ENCODE measurements around the gene AGBL1.

AGBL1 gene

DNA sequence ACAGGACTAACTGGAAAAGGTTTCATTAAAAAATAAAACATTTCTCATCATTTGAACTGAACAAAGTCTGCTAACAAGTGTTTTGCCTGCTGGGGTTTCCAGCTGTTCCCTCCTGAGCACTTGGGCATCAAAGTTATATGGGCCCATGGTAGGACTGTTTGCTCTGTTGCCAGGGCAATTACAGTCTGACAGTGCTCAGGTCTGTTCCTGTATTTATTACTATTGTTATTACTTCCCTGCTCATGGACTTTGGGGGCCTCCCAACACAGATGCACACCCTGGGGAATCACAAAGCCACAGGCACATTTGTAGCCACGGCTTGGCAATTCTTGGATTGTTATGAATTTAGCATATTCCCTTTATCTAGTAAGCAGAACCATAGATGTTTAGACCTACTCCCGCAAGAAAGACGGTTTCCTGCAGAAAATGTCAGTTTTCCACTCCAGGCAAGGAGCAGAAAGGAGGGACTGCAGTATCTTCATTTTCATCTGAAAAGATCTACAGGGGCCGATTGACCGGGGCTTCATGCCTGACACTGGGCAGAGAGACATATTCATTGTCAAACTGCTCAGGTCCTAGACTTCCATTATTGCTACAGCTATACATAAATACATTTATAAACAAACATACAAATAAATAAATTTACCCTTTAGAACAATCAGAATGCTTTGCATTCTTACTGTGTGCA lies 580.2 kb downstream of the AGBL1 start:
- no peak for DNase-seq

DNA sequence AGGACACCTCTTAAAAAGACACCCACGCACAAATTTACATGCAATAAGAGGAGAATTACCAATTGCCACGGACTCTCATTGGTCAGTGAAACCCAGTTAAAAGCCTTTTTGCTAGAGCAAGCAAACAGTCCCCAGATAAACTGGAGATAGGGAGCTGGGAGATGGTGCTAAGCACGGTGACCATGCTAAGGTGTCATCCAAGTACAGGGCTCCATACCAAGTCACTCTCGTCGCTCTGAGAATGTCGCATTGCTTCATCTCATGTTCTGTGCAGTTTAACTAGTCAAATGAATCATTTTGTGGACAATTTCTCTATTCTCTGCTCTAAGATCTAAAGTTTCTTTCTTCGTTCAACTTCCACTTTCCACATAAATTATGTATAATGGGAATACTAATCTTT lies 581.9 kb downstream of the AGBL1 start:
- DNase-seq, result no peak

DNA sequence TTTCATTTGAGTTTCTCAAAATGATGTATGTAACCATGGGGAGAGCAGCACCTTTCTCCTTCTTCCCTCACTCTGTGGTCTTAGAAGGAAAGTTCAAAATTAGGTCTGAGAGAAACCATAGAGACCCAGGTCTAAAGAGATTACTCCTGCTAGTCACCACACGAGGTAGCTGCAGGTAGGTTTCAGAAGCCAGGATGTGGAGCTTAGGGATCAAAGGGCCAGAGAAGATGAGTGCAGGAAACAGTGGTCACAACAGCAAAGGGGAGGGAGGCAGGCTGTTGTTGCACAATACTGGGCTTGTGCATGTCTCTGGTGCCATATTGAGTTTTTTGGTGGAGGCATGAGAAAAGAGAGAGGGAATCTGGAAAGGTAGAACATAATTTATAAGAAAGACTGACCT lies 583.6 kb downstream of the AGBL1 start:
- no peak for DNase-seq

DNA sequence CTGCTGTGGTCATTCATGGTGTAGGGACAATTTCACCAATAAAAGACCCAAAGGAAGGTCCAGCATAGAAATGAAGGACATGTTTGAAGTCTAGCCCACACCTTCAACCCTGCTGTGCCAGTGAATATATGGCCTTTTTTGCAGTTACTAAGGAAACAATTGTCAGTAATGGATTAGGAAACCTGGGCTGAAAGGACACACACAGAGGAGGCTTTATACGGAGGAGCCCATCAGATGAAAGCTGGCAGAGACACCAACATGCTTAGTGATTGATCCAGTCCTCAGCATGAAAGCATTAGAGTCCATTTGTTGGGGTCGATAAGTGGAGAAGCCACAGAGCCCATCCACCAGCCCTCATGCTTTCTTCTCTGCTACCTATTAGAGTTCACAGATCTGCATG lies 584.3 kb downstream of the AGBL1 start:
- DNase-seq, result no peak

DNA sequence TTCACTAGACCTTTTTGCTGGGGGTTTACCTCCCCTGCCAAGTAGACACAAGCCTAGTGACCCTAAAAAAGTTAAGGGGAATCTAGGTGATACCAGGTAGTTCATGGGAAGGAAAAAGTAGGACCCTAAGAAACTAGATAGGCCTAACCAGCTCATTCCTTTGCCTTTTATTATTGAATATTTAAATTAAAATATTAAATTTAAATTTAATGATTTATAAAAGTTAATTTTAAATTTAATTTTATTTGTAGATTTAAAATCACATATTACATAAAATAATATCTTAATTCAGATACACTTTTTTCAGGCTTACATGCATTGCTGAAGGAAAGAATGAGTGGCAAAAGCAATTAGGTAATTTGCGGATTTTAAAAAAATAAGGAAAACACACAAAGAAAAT lies 584.9 kb downstream of the AGBL1 start:
- DNase-seq, result no peak

DNA sequence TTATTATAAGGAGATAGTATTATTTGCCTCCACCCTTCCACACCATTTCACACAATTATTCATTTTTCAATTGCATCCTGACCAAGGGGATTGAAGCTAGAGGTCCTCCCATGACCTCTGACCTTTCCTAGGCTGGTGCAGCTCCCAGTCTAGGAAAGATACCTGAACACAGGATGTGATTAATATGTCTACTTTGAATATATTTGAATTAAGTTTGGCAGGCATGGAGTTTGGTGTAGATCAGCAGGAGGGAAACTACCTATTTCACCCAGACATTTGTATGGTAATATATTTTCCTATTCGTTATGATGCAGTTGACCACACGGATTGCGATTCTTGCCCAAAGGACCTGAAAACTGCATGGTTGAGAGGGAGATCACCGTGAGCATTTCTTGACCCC lies 596.3 kb downstream of the AGBL1 start:
- no peak for DNase-seq

DNA sequence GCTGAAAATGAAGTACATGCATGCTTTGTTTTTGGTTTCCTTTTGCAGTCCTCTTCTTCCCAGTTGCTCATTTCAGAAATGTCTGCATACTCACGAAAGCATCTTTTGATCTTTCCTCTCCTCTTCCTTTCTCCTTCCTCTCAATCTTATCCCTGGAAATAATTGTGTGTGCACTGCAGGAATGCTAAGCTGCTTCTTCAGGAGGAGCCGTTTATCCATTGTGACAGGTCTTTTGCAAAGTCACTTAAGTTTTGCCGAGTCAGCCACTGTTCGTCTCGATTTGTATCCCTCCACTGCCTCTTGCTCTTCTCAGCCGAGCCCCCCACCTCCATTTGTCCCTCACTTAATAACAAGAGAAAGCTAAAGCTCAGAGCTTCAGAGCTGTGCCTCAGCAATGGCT lies 597.6 kb downstream of the AGBL1 start:
- no peak for DNase-seq

DNA sequence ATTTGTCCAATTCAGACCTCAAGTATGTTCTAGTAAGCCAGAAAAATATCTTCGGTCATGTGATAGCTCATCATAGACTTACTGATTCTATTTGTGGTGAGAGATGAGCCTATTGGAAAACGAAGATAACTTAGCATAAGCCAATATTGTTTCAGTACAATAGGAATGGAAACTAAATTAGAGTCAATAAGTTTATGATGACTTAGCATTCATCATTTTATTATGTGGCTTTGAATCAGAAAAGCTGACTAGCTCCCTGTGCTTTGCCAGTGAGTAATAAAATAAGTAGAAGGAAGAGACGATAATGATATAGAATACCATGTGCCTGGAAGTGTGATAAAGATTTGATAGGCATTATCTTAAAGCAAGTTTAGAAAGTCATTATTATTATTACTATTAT lies 605.6 kb downstream of the AGBL1 start:
- DNase-seq, result no peak

DNA sequence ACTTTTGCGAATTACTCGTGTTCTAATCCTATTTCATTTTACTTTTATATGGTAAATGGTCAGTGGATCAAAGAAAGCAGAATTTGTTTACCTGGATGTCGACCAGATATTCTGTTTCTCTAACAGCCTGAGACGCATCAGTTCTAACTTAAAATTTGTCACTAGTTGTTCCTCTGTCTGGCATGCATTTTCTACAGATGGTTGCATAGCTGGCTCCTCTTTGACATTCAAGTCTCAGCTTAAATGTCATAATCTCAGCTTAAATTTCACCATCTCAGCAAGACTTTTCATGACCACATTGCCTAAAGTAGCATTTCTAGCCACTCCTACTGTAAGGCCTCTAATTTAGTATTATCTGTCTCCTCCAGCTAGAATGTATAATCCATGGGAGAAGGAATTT lies 609.3 kb downstream of the AGBL1 start:
- no peak for DNase-seq

DNA sequence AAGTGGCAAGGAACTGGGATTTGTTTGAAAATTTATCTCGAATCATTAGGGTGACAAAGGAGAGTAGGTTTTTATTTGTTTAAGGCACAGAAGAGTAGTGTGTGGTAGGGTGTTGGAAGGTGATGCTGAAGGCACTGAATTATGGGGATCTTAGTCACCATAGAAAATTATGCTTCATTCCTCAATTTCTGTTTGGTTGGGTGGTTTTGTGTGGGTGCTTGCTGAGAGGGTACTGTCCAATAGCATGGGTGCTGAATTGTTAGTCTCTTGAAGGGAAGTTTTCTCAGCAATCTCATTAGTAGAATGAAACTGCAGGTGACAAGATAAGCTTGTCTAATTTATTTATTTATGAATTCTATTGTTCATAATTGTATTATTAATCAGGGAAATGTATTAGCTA lies 610.9 kb downstream of the AGBL1 start:
- no peak for DNase-seq

DNA sequence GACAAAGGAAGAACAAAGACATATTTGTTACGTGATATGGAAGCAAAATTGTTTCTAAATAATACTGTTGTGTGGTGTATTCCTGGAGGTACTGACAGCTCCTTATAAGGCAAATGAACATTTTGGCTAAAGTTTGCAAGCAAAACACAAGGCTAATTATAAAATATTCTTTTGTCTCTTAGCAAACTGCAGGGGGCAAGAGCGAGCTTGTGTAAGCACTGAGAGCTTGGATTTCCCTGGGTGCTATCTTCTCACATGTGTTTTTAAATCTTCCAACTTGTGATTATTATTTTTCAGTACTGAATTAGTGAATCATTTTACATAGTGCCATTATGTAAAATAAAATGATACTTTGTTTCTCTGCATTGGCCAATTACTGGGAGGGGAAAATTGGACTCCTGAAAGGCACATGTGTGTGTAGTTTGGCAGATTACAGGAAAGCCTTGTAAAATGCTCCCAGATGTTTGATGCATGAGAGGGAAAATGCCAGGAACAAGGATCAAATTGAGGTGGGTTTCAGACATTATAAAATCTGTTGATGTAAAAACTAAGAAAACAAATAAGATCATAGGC lies 611.5 kb downstream of the AGBL1 start:
- DNase-seq, result no peak

DNA sequence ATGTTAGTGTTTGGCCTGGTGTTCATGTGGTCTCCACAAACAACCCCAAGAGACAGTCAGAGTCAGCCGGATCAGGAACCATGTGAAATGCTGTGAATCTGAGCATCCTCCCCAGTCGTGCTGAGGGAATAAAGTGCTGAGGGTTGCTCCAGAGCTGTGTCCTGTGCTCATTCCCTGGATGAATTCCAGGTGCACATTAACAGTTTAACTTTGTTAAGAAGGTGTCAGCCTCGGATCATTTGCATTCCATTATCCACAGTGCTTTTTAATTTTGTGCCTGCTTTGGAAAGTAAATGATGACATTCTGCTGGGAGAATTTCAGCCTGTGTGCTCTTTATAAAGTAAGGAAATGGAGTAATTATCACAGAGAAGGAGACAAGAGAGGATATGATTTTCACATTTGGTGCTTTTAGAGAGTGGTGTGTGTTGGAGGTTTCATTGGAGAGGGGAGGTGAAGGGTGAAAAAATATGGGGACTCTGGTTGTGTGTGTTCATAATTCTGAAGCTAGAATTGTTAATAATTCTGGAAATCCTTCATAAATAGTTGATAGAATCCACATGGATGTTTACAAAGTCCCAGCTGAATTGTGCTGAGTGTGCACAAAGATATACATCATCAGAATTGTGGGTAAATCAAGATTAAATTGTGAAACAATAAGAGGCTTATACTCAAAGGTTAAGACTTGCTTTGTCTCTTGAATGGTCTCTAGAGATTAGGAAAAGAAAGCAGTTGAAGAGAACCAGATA lies 621.4 kb downstream of the AGBL1 start:
- no peak for DNase-seq

DNA sequence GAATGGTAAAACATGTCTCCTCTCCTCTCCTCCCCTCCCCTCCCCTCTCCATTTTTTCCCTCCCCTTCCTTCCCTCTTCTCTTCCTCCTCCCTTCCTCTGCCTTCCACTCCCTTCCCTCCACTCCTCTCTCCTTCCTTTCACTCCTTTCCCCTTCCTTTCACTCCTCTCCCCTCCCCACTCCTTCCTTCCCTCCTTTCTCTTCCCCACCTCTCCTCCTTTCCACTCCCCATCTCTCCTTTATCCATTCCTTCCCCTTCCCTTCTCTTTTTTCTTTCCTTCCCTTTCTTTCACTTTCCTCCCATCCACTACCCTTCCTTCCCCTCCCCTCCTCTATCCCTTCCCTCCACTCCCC lies 621.9 kb downstream of the AGBL1 start:
- no peak for DNase-seq

DNA sequence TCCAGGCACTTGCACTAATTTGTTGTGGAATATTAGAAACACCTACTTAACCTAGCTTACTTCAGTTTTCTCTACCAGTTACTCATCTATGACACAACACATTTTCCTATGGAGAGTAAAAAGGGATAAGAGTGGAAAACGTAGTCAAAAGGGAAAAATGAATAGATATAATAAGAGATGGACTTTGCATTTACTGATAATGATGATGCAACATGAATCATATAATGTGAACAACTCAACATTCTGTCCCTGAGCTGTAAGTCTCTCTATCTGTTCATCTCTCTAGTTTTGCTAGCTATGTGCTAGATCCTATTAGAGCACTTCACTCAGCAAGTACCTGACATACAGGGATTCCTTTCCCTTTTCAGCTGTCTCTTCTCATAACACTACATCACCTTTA lies 627.1 kb downstream of the AGBL1 start:
- DNase-seq, result no peak

DNA sequence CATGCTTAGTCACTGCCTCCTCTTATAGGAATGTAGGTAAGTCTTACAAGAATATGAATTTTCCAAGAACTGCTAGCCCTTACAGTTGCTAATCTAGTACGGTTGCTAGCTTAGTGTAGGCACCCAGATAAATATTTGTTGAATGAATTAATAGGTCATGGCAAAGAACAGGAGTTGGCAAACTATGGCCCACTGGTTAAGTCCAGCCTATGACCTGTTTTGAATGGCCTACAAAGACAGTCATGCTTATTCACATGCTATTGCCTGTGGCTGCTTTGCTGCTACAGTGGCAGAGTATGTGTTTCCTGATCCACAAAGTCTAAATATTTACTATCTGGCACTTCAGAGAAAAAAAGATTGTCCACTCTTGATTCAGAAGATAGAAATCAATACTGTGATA lies 631.8 kb downstream of the AGBL1 start:
- no peak for DNase-seq

DNA sequence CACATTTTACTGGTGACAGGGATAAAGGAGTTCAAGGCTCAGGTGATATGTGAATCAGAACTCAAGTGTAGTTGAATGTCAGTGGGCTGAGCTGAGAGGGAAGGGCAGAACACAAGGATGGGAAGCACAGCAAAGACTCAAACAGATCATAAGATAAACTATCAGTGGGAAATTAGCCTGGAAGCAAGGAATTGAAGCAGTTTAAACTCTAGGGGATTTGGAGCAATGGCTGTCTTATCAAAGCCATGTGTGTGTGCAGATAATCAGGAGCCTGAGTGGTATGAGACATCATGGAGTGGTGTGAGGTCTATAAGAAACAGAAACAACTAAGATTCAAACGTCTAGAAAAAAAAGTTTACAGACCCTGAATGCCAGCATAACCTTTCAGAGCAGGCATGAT lies 634.6 kb downstream of the AGBL1 start:
- DNase-seq, result no peak

DNA sequence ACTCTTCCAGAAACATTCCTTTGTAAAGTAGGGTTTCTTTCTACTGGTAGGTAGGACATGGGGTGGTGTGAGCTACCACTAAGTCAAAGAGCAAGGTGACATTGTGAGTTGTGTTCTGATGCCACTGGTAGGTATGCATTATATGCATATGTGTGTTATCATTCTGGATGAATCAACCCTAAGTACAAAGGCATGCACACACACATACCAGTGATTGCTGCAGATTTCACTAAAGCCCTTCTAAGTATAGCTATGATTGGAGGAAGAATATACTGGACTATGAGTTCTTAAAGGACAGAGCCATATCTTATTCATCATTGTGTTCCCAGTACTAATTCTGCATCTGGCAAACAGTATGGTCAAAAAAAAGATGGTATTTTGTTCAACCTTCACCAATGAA lies 646.0 kb downstream of the AGBL1 start:
- DNase-seq, result no peak

DNA sequence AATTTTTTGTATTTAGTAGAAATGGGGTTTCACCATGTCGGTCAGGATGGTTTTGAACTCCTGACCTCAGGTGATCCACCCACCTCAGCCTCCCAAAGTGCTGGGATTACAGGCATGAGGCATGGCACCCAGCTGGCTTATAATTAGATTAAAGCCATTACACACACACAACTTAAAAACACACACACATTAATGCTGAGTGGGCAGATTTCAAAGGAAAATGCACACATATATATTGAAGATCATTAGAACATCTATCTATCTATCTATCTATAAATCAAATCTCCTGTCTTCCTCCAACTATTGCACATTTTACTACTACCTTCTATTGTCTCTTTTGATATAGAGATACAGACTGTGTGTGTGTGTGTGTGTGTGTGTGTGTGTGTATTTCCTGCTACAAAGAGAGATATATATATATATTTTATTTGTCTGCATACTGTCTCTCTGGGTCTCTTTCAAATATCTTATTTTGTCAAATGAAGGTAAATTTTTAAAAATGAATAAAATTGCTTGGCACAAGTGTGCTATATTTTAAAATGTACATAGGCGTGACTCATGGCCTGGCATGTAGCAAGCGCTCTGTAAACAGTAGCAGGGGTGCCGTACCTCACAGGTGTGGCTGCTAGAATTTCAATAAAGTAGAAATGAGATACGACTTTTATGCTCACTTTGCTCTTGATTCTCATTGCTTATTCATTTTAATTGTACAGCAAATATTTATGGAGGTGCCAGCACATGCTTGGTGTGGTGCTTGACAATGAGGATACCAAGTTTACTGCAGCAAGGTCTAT lies 655.8 kb downstream of the AGBL1 start:
- DNase-seq, result no peak

DNA sequence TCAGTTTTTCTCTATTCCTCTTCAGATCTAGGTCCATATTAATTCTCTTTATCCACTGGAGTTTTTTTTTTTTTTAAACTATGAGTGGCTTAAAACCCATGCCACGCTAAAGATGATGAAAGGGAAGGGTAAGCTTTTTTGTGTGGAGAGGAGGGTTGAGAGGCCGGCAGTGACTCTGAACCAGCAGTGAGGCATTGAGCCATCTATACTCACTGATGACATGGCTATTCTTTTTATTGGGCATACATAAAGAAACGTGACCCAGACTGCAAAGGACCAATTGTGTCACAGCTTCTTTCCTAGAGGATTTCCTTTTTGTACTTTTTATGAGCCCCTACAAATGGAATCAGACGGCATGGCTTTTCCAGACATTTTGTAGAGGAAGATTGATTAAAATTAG lies 662.2 kb downstream of the AGBL1 start:
- DNase-seq, result no peak

DNA sequence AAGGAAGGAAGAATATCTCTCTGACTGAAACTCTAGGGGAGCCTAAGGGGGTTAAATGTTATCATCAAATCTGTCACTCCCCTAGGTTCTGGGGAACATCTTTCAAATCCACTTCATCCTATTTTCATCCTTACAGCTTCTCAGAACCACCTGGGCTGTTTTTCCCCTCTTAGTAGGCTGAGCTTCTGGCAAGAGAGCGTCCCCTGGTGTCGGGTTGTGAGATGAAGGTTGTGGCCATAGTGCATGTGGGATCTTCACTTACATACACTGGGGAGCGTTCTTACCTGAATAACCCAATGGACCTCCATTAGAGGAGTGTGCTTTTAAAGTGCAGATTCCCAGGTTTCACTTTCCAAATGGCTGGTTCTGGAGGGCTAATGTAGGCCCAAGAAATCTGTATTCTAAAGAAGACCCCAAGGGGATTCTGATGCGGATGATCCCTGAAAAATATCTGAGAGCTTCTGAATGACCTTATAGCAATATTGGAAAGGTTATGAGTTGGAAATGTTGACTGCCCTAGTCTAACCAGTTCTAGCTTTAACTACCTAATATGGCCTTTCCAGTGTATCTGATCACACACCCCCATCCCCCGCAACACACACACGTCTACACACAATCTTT lies 663.7 kb downstream of the AGBL1 start:
- peak; percentile 31 for DNase-seq

DNA sequence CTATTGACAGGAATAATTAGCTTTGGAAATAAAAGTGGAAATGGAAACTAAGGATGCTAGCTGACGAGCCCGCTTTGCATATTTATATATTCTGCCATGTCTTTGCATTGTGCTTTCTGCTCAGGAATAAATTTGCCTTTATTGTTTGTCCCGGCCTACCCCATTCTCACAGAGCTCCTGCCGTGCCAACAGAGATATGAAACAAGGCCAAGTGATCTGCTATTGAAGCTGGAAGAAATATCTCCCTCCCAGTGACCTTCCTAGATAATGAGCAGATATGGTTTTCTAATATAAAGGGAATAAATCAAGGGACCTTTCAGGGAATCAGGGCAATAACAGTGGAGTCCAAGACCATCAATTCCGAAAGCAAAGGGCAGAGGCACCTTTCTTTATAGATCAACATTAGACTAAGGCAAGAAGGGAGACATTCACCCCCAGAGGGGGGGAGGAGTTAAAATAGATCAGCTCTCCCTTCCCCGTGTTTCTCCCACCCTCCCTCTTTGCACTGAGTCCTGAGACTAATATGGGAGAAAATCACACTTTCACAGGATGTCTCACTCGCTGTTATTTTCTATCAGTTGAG lies 664.6 kb downstream of the AGBL1 start:
- DNase-seq, result no peak

DNA sequence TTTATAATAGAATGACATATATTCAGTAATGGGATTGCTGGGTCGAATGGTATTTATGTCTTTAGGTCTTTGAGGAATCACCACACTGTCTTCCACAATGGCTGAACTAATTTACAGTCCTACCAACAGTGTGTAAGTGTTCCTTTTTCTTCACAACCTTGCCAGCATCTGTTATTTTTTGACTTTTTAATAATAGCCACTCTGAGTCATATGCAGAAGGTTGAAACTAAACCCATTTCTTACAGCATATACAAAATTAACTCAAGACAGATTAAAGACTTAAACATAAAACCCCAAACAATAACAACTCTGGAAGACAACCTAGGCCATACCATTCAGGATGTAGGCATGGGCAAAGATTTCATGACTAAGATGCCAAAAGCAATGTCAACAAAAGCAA lies 671.4 kb downstream of the AGBL1 start:
- no peak for DNase-seq

DNA sequence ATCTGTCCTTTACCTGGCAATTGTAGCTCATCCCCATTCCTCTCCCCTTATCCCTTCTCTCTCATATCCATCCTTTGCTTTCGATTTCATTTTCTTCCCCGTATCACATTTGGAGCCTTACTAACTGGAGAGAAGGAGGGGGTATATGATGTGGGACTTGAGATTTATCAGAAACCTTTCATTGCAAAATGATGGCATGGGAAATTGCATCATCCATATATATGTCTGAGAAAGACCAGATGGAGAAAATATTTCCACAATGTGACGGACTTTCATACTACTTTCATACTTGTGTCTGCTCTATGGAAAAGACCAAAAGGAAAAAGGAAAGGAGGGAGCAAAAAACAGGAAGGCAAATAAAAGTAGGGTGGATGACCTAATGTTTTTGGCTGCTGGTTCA lies 675.2 kb downstream of the AGBL1 start:
- DNase-seq, result no peak
